ENCODE results near the gene GALE.

GALE gene

GRCh38 chr1:23801876-23802275 is 1.3 kb upstream of the GALE start:
- TF ChIP-seq POLR2AphosphoS5 (IDR thresholded peaks at IDR 0.05; ENCODE audit: low read depth, low read length), result no peak
- no peak for TF ChIP-seq TAF1 (IDR thresholded peaks at IDR 0.05; ENCODE audit: borderline replicate concordance, insufficient read depth, low read length)
- no peak for TF ChIP-seq FOXP2 (optimal IDR thresholded peaks at IDR 0.05; ENCODE audit: borderline replicate concordance, extremely low read depth, extremely low read length, insufficient read depth)
- no peak for TF ChIP-seq REST (IDR thresholded peaks at IDR 0.05; ENCODE audit: insufficient read depth in 1 of 2, low read depth in 2 of 2, low read length in 2 of 2)
- no peak for TF ChIP-seq SIN3A (IDR thresholded peaks at IDR 0.05; ENCODE audit: borderline replicate concordance, insufficient read depth, low read length)

- TF ChIP-seq REST (IDR thresholded peaks at IDR 0.05; ENCODE audit: insufficient read depth in 1 of 2, low read depth in 2 of 2, low read length in 2 of 2), result no peak
- TF ChIP-seq POLR2AphosphoS5 (IDR thresholded peaks at IDR 0.05; ENCODE audit: low read depth, low read length), result no peak
- TF ChIP-seq FOXP2 (optimal IDR thresholded peaks at IDR 0.05; ENCODE audit: borderline replicate concordance, extremely low read depth, extremely low read length, insufficient read depth), result no peak
- no peak for TF ChIP-seq SIN3A (IDR thresholded peaks at IDR 0.05; ENCODE audit: borderline replicate concordance, insufficient read depth, low read length)
- TF ChIP-seq TAF1 (IDR thresholded peaks at IDR 0.05; ENCODE audit: borderline replicate concordance, insufficient read depth, low read length), result no peak
Measured at GRCh38 chr1:23801338-23801748, 789 bp upstream of the GALE start.

GRCh38 chr1:23799570-23800399 is 769 bp downstream of the GALE start:
- TF ChIP-seq SIN3A (IDR thresholded peaks at IDR 0.05; ENCODE audit: borderline replicate concordance, insufficient read depth, low read length) (no peak), FOXP2 (optimal IDR thresholded peaks at IDR 0.05; ENCODE audit: borderline replicate concordance, extremely low read depth, extremely low read length, insufficient read depth) (no peak), TAF1 (IDR thresholded peaks at IDR 0.05; ENCODE audit: borderline replicate concordance, insufficient read depth, low read length) (no peak), POLR2AphosphoS5 (IDR thresholded peaks at IDR 0.05; ENCODE audit: low read depth, low read length) (no peak), REST (IDR thresholded peaks at IDR 0.05; ENCODE audit: insufficient read depth in 1 of 2, low read depth in 2 of 2, low read length in 2 of 2) (no peak)

GRCh38 chr1:23799255-23799569 is 1.3 kb downstream of the GALE start:
- no peak for TF ChIP-seq TAF1 (IDR thresholded peaks at IDR 0.05; ENCODE audit: borderline replicate concordance, insufficient read depth, low read length)

GRCh38 chr1:23798662-23799142 is 1.9 kb downstream of the GALE start:
- TF ChIP-seq TAF1 (IDR thresholded peaks at IDR 0.05; ENCODE audit: borderline replicate concordance, insufficient read depth, low read length) (no peak), POLR2AphosphoS5 (IDR thresholded peaks at IDR 0.05; ENCODE audit: low read depth, low read length) (no peak), REST (IDR thresholded peaks at IDR 0.05; ENCODE audit: insufficient read depth in 1 of 2, low read depth in 2 of 2, low read length in 2 of 2) (no peak), FOXP2 (optimal IDR thresholded peaks at IDR 0.05; ENCODE audit: borderline replicate concordance, extremely low read depth, extremely low read length, insufficient read depth) (no peak)
